Activated CD4-positive, CD25-positive, alpha-beta regulatory T cell treated with anti-CD3 and anti-CD28 coated beads, Interleukin-2, amount 50 U/mL, for 72 hours (primary cell): Measurements from ENCODE around the gene ITGBL1.

Experiments used
- DNase-seq: peaks from one replicate; pipeline ENCODE4 v3.0.0; 2021

ITGBL1 gene

GRCh38 chr13:101452519-101453485 lies at the start of gene ITGBL1:
ITGBL1 (plus strand) TSS chr13:101452675; CDS start chr13:101452834, 159 bp downstream.
- no peak for DNase-seq

GRCh38 chr13:101406791-101407190 lies 45.7 kb upstream of the ITGBL1 start:
- no peak for DNase-seq

GRCh38 chr13:101408154-101408553 lies 44.3 kb upstream of the ITGBL1 start:
- no peak for DNase-seq

- no peak for DNase-seq
These were observed 43.4 kb upstream of the ITGBL1 start for GRCh38 chr13:101408992-101409656.

- DNase-seq = no peak
These were observed 40.4 kb upstream of the ITGBL1 start for GRCh38 chr13:101412076-101412475.

- DNase-seq = no peak
These were observed 36.9 kb upstream of the ITGBL1 start for GRCh38 chr13:101415358-101416174.

GRCh38 chr13:101416181-101417042 lies 36.1 kb upstream of the ITGBL1 start, which contains the start of gene NALCN:
NALCN (minus strand) TSS chr13:101416508; CDS start chr13:101399126, 17,382 bp downstream.
- DNase-seq = no peak

- no peak for DNase-seq
These were observed 35.5 kb upstream of the ITGBL1 start for GRCh38 chr13:101417043-101417406.

GRCh38 chr13:101417501-101417900 lies 35.0 kb upstream of the ITGBL1 start:
- DNase-seq = no peak

GRCh38 chr13:101423872-101424271 lies 28.6 kb upstream of the ITGBL1 start:
- no peak for DNase-seq

- no peak for DNase-seq
These were observed 27.9 kb upstream of the ITGBL1 start for GRCh38 chr13:101424381-101425155.

- DNase-seq = no peak
These were observed 27.4 kb upstream of the ITGBL1 start for GRCh38 chr13:101425156-101425471.

GRCh38 chr13:101425623-101426022 lies 26.9 kb upstream of the ITGBL1 start:
- DNase-seq = no peak

GRCh38 chr13:101429733-101430132 lies 22.7 kb upstream of the ITGBL1 start:
- DNase-seq = no peak

- no peak for DNase-seq
These were observed 18.6 kb upstream of the ITGBL1 start for GRCh38 chr13:101433895-101434294.

- DNase-seq = no peak
These were observed 18.0 kb upstream of the ITGBL1 start for GRCh38 chr13:101434486-101434885.

- DNase-seq = no peak
These were observed 4.6 kb upstream of the ITGBL1 start for GRCh38 chr13:101447852-101448251.

- no peak for DNase-seq
These were observed 2.4 kb upstream of the ITGBL1 start for GRCh38 chr13:101449790-101450748.

GRCh38 chr13:101450749-101451130 lies 1.7 kb upstream of the ITGBL1 start:
- DNase-seq = no peak

GRCh38 chr13:101451641-101452040 lies 834 bp upstream of the ITGBL1 start:
- DNase-seq = no peak
